Body of pancreas (tissue), 4 donors: ENCODE results near the gene CCDC117. TPM values are rescaled to one million over a fixed set of nuclear protein-coding genes. Genes with fewer than 3 reads are reported as not detected.

Experiments
- ATAC-seq: fragments of 150-250 bp; one replicate; pipeline ENCODE4 v1.9.1; 2016
- DNase-seq, 4 donors: peaks; one replicate each; pipeline ENCODE4 v3.0.0-alpha.2; 2019
- H3K27ac ChIP-seq, 4 donors: fragments of 200-600 bp; sonication (generic); 1 replicate in 3 of 4; 2 replicates in 1 of 4; pipeline versions ENCODE4 v1.5.1 to v1.6.1; 2016 to 2019; ENCODE audit warnings: mild to moderate bottlenecking in 1 of 4, mixed read lengths in 1 of 4, moderate library complexity in 1 of 4
- H3K27me3 ChIP-seq, 2 donors: fragments of 200-600 bp; sonication (generic); one replicate each; pipeline ENCODE4 v1.6.0; 2016; ENCODE audit warnings: mild to moderate bottlenecking in 1 of 2
- H3K36me3 ChIP-seq, 2 donors: fragments of 200-600 bp; sonication (generic); replicated peaks in 1 of 2; 2 replicates each; pipeline ENCODE4 v1.5.1; 2016; ENCODE audit warnings: low read depth in 2 of 2; ENCODE audit not compliant: insufficient read depth in 1 of 2
- H3K4me1 ChIP-seq: fragments of 200-600 bp; sonication (generic); one replicate; pipeline ENCODE4 v1.6.0; 2016
- H3K4me3 ChIP-seq, 2 donors: fragments of 200-600 bp; sonication (generic); 1 replicate in 1 of 2; 2 replicates in 1 of 2; pipeline ENCODE4 v1.5.1; 2016 to 2019
- H3K9me3 ChIP-seq, 3 donors: fragments of 200-600 bp; sonication (generic); 1 replicate in 2 of 3; 2 replicates in 1 of 3; pipeline ENCODE4 v1.5.1; 2016
- POLR2A ChIP-seq, 3 donors: fragments of 450-650 bp; IDR thresholded peaks; one replicate each; pipeline ENCODE4 v1.6.1; 2016; ENCODE audit warnings: antibody characterized with exemption in 3 of 3, mild to moderate bottlenecking in 2 of 3
- whole genome bisulfite sequencing, 2 donors: methylation state at CpG; one replicate each; pipeline ENCODE4 v1.1.5; 2017; 5-methylcytosine and 5-hydroxymethylcytosine counted together
- intact Hi-C: fragments of 100-400 bp; cut with DNase I; formaldehyde crosslinking; loops from one replicate; pipeline ENCODE4 v1.15.1; 2023
- total RNA-seq, 2 donors: library from RNA; depleted of rRNA; stranded (reverse); fragments of >200 nt; gene quantifications; one replicate each; pipeline ENCODE4 v1.1.0, GENCODE V29; 2016
- TF ChIP-seq, protein P1 (sequence below), 7 experiments: fragments of 450-650 bp in 4 of 7; fragments of 200-600 bp in 3 of 7; sonication (generic) in 3 of 7; IDR thresholded peaks; one replicate each; pipeline ENCODE4 v1.5.1; 2016 to 2019; ENCODE audit warnings: antibody characterized with exemption in 7 of 7

Gene CCDC117, protein sequence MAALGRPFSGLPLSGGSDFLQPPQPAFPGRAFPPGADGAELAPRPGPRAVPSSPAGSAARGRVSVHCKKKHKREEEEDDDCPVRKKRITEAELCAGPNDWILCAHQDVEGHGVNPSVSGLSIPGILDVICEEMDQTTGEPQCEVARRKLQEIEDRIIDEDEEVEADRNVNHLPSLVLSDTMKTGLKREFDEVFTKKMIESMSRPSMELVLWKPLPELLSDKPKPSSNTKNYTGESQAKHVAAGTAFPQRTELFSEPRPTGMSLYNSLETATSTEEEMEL
- total RNA-seq, result 10 to 100 TPM; 13.8 to 16.3 TPM

- H3K4me1 ChIP-seq, result peaks cover 22% of the 10 kb centered on the region
- DNase-seq, result peak; percentile 92 to 96 (median 94)
- H3K36me3 ChIP-seq, result no peaks in the 10 kb centered on the region
- peak; percentile 96 for ATAC-seq
- H3K27ac ChIP-seq, result peak within 1 kb of the TSS; percentile 96 to 100 (median 98)
- no peaks in the 10 kb centered on the region for H3K27me3 ChIP-seq
- peak within 1 kb of the TSS; percentile 61 to 90 for H3K4me3 ChIP-seq
- 0 to 1% methylated on average over 8 to 38 of the region's 92 CpGs for WGBS, 2 donors
- H3K9me3 ChIP-seq, result no peaks in the 10 kb centered on the region
- intact Hi-C loops, result no loop called here
- TF ChIP-seq POLR2A (IDR thresholded peaks at IDR 0.05), result peak; percentile 59 to 82 (median 66)
- TF ChIP-seq, protein P1, sequence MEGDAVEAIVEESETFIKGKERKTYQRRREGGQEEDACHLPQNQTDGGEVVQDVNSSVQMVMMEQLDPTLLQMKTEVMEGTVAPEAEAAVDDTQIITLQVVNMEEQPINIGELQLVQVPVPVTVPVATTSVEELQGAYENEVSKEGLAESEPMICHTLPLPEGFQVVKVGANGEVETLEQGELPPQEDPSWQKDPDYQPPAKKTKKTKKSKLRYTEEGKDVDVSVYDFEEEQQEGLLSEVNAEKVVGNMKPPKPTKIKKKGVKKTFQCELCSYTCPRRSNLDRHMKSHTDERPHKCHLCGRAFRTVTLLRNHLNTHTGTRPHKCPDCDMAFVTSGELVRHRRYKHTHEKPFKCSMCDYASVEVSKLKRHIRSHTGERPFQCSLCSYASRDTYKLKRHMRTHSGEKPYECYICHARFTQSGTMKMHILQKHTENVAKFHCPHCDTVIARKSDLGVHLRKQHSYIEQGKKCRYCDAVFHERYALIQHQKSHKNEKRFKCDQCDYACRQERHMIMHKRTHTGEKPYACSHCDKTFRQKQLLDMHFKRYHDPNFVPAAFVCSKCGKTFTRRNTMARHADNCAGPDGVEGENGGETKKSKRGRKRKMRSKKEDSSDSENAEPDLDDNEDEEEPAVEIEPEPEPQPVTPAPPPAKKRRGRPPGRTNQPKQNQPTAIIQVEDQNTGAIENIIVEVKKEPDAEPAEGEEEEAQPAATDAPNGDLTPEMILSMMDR (IDR thresholded peaks at IDR 0.05), result peak in 6 of 7 experiments; percentile 16 to 52 (median 38)
Observed at GRCh38 chr22:28772633-28773460, at the start of gene CCDC117. TSS of gene CCDC117 (plus strand) at chr22:28772695. CDS start at chr22:28772850, 155 bp downstream.

GRCh38 chr22:28728002-28728401 lies 44.5 kb upstream of the CCDC117 start:
- DNase-seq, result no peak
- H3K27ac ChIP-seq, result no peak overlapping the region
- no peak for ATAC-seq
- no peaks in the 10 kb centered on the region for H3K27me3 ChIP-seq
- intact Hi-C loops, result no loop called here
- H3K4me1 ChIP-seq, result no peaks in the 10 kb centered on the region
- H3K9me3 ChIP-seq, result no peaks in the 10 kb centered on the region
- TF ChIP-seq, protein P1 (IDR thresholded peaks at IDR 0.05), result no peak
- TF ChIP-seq POLR2A (IDR thresholded peaks at IDR 0.05), result no peak
- WGBS, 2 donors, result 100% methylated on average over 1 of the region's 1 CpG
- no peaks in the 10 kb centered on the region for H3K36me3 ChIP-seq
- no peak overlapping the region for H3K4me3 ChIP-seq

DNA sequence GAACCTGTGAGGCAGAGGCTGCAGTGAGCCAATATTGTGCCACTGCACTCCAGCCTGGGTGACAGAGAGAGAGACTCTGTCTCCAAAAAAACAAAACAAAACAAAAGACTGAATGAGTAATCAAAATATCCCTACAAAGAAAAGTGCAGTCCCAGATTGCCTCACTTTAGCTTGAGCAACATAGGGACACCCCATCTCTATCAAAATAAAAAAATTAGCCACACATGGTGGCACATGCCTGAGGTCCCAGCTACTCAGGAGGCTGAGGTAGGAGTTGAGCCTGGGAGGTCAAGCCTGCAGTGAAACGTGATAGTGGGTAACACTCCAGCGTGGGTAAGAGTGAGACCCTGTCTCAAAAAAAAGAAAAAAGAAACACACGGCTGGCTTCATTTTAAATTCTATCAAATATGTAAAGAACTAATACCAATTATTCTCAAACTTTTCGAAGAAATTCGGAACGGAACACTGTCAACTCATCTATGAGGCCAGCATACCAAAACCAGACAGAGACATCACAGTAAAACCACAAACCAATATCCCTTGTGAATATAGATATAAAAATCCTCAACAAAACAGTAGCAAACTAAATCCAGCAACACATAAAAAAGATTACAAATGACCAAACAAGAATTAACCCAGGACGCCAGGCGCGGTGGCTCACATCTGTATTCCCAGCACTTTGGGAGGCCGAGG lies 43.7 kb upstream of the CCDC117 start:
- WGBS, 2 donors, result 90 to 94% methylated on average over 10 of the region's 10 CpGs
- TF ChIP-seq, protein P1 (IDR thresholded peaks at IDR 0.05), result no peak
- TF ChIP-seq POLR2A (IDR thresholded peaks at IDR 0.05), result no peak
- Histone ChIP-seq H3K27ac (no peak overlapping the region), H3K36me3 (no peaks in the 10 kb centered on the region), H3K9me3 (no peaks in the 10 kb centered on the region), H3K27me3 (no peaks in the 10 kb centered on the region), H3K4me3 (no peak overlapping the region), H3K4me1 (no peaks in the 10 kb centered on the region)
- ATAC-seq, result no peak
- intact Hi-C loops, result no loop called here
- no peak for DNase-seq

- Histone ChIP-seq H3K36me3 (no peaks in the 10 kb centered on the region), H3K27me3 (no peaks in the 10 kb centered on the region), H3K27ac (no peak overlapping the region), H3K9me3 (no peaks in the 10 kb centered on the region), H3K4me3 (no peak overlapping the region), H3K4me1 (no peaks in the 10 kb centered on the region)
- no peak for ATAC-seq
- DNase-seq, result no peak
- intact Hi-C loops, result no loop called here
- 93 to 100% methylated on average over 1 to 3 of the region's 3 CpGs for WGBS, 2 donors
- TF ChIP-seq POLR2A (IDR thresholded peaks at IDR 0.05), result no peak
- TF ChIP-seq, protein P1 (IDR thresholded peaks at IDR 0.05), result no peak
Observed at GRCh38 chr22:28730179-28730578, 42.3 kb upstream of the CCDC117 start.
